ENCODE measurements around the gene PIGL. TPM values are rescaled to one million over a fixed set of nuclear protein-coding genes. Genes with fewer than 3 reads are reported as not detected.
"Not testable (repeated sequence)": the region's sequence is repeated elsewhere in the genome, so short reads cannot be mapped to it uniquely, and the experiment has no call there.

PIGL gene
- total and polyA plus RNA-seq, 2 donors (not counting 3 experiments of a cell fraction or from before 2014, with no cell fraction given): 28.6 to 40.8 TPM

DNA sequence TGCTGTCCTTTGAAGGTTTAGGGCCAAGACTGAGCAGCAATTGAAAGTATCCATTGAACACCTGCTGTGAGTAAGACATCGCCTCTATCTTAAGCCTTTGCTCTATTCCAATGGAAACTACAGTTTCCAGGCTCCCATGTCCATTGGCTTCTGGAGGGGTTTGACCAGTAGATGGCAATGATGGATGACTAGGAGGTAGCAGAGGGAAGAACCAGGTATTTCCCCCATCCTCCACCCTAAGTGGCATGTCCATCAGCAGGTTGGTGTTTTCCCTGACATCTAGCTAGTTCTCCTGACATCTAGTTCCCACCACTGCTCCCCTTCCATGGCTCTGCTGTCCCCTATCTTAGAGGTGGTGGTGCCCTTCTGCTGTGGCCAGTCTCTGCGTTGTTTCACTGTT, 77.5 kb downstream of the PIGL start:
- H3K79me2 ChIP-seq (ENCODE audit: control insufficient read depth, insufficient read depth, low read length): no peaks in the 10 kb centered on the region
- H3K4me2 ChIP-seq (ENCODE audit: insufficient read depth, low read length): no peak overlapping the region
- no peaks in the 10 kb centered on the region for H3K36me3 ChIP-seq (ENCODE audit: control insufficient read depth in 2 of 2, extremely low read depth in 1 of 2, insufficient read depth in 2 of 2, low read length in 2 of 2)
- H3K9me3 ChIP-seq (replicated peaks; ENCODE audit: control insufficient read depth, insufficient read depth, low read length): no peaks in the 10 kb centered on the region
- no TSS peak for BruUV-seq (replicated peaks)
- no peak overlapping the region for H2AFZ ChIP-seq (ENCODE audit: low read depth, low read length)
- intact Hi-C loops (cut with micrococcal nuclease) (no loop called here), dilution Hi-C loops (cut with MboI; ENCODE audit: extremely low pct_ligation_motif_present, low sequenced_read_pairs) (no loop called here)
- POLR2A ChIA-PET: no interaction called here
- no peaks in the 10 kb centered on the region for H3K9me1 ChIP-seq (replicated peaks; ENCODE audit: control insufficient read depth, extremely low read depth, insufficient read depth, low read length)
- TF ChIP-seq POLR2A (IDR thresholded peaks at IDR 0.05; ENCODE audit: low read depth, low read length) (no peak), JUN (IDR thresholded peaks at IDR 0.05; ENCODE audit: borderline replicate concordance, insufficient read depth, insufficient read length, low read depth) (no peak), MYC (IDR thresholded peaks at IDR 0.05; ENCODE audit: low read depth, low read length) (no peak), GATA2 (IDR thresholded peaks at IDR 0.05; ENCODE audit: insufficient read depth, insufficient read length, low read depth, low read length) (no peak)
- TF ChIP-seq, protein P1, sequence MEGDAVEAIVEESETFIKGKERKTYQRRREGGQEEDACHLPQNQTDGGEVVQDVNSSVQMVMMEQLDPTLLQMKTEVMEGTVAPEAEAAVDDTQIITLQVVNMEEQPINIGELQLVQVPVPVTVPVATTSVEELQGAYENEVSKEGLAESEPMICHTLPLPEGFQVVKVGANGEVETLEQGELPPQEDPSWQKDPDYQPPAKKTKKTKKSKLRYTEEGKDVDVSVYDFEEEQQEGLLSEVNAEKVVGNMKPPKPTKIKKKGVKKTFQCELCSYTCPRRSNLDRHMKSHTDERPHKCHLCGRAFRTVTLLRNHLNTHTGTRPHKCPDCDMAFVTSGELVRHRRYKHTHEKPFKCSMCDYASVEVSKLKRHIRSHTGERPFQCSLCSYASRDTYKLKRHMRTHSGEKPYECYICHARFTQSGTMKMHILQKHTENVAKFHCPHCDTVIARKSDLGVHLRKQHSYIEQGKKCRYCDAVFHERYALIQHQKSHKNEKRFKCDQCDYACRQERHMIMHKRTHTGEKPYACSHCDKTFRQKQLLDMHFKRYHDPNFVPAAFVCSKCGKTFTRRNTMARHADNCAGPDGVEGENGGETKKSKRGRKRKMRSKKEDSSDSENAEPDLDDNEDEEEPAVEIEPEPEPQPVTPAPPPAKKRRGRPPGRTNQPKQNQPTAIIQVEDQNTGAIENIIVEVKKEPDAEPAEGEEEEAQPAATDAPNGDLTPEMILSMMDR (IDR thresholded peaks at IDR 0.05; ENCODE audit: extremely low read depth in 1 of 2, insufficient read depth in 1 of 2, low read depth in 1 of 2, low read length in 2 of 2): no peak
- H3K4me3 ChIP-seq (replicated peaks in 1 of 3; ENCODE audit: insufficient read depth in 1 of 3, low read depth in 1 of 3, low read length in 3 of 3): no peak overlapping the region
- FAIRE-seq (no peak), DNase-seq (ENCODE audit: low read depth, low spot score) (no peak)
- H3K27me3 ChIP-seq (ENCODE audit: control insufficient read depth in 2 of 2, insufficient read depth in 2 of 2, low read length in 2 of 2): no peaks in the 10 kb centered on the region
- CTCF ChIA-PET: interaction anchor here (0.9 kb wide), 1 partner anchor 75 kb away, joined by 3 read pairs; no protein-coding TSS in a partner anchor
- H3K27ac ChIP-seq (ENCODE audit: insufficient read depth, low read depth, low read length): no peak overlapping the region
- H4K20me1 ChIP-seq (replicated peaks; ENCODE audit: control insufficient read depth, extremely low read depth, insufficient read depth, low read length): no peaks in the 10 kb centered on the region
- H3K4me1 ChIP-seq (ENCODE audit: control insufficient read depth, extremely low read depth, insufficient read depth, low read length): no peaks in the 10 kb centered on the region
- no peak overlapping the region for H3K9ac ChIP-seq (replicated peaks; ENCODE audit: extremely low read depth, insufficient read depth, low read length)

DNA sequence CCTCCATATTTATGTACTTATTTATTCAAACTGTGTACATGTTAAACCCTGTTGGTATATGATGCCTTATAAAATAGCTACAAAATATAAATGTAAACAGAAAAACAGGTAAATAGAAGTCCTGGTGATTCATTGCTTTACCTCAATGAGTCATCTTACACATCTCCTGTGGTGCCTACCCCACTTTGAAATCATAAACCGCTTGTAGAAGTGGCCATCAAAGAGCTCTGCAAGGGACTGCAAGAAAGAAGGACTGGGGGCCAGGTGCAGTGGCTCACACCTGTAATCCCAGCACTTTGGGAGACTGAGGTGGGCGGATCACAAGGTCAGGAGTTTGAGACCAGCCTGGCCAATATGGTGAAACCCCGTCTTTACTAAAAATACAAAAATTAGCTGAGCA, 79.1 kb downstream of the PIGL start:
- H3K9me3 ChIP-seq (replicated peaks; ENCODE audit: control insufficient read depth, insufficient read depth, low read length); BruUV-seq (replicated peaks); H3K4me3 ChIP-seq (replicated peaks in 1 of 3; ENCODE audit: insufficient read depth in 1 of 3, low read depth in 1 of 3, low read length in 3 of 3); POLR2A ChIA-PET; intact Hi-C loops (cut with micrococcal nuclease); FAIRE-seq; H3K27ac ChIP-seq (ENCODE audit: insufficient read depth, low read depth, low read length); H3K9me1 ChIP-seq (replicated peaks; ENCODE audit: control insufficient read depth, extremely low read depth, insufficient read depth, low read length); H2AFZ ChIP-seq (ENCODE audit: low read depth, low read length); H4K20me1 ChIP-seq (replicated peaks; ENCODE audit: control insufficient read depth, extremely low read depth, insufficient read depth, low read length); H3K36me3 ChIP-seq (ENCODE audit: control insufficient read depth in 2 of 2, extremely low read depth in 1 of 2, insufficient read depth in 2 of 2, low read length in 2 of 2); H3K4me1 ChIP-seq (ENCODE audit: control insufficient read depth, extremely low read depth, insufficient read depth, low read length); DNase-seq (ENCODE audit: low read depth, low spot score); H3K4me2 ChIP-seq (ENCODE audit: insufficient read depth, low read length); H3K27me3 ChIP-seq (ENCODE audit: control insufficient read depth in 2 of 2, insufficient read depth in 2 of 2, low read length in 2 of 2); dilution Hi-C loops (cut with MboI; ENCODE audit: extremely low pct_ligation_motif_present, low sequenced_read_pairs); H3K79me2 ChIP-seq (ENCODE audit: control insufficient read depth, insufficient read depth, low read length); H3K9ac ChIP-seq (replicated peaks; ENCODE audit: extremely low read depth, insufficient read depth, low read length): not testable (repeated sequence)
- CTCF ChIA-PET: interaction anchor here (0.9 to 1.7 kb wide), 3 partner anchors 9 to 23 kb away, joined by 3 to 4 read pairs (median 4); no protein-coding TSS in a partner anchor

All from endothelial cell of umbilical vein (primary cell).